ENCODE results near the gene RPL7L1. TPM values are rescaled to one million over a fixed set of nuclear protein-coding genes. Genes with fewer than 3 reads are reported as not detected.
A peak's percentile ranks its signal among the peaks of the same experiment; 100 is the strongest.

RPL7L1 gene
- total RNA-seq, 2 experiments from 2014 or later, result 124 to 152 TPM

- intact Hi-C loops (cut with DNase I, micrococcal nuclease), result no loop called here
- Mint-ChIP-seq H3K4me3 (no peak overlapping the region), H3K27me3 (peaks cover 6% of the 10 kb centered on the region), H3K9me3 (ENCODE audit: low read depth) (no peaks in the 10 kb centered on the region), H3K4me1 (peaks cover 4% of the 10 kb centered on the region), H3K27ac (no peak overlapping the region), H3K36me3 (ENCODE audit: low read depth) (no peaks in the 10 kb centered on the region)
- ChIA-PET POLR2A (no interaction called here), CTCF (interaction anchor here (0.5 to 1.5 kb wide), 4 partner anchors 8 to 248 kb away, joined by 3 to 4 read pairs (median 3); no protein-coding TSS in a partner anchor)
- DNase-seq (no peak), ATAC-seq (no peak)
These were observed 32.0 kb downstream of the RPL7L1 start for GRCh38 chr6:42911171-42912021.

- ChIA-PET CTCF (interaction anchor here (0.6 to 2.2 kb wide), 4 partner anchors 8 to 402 kb away, joined by 3 to 7 read pairs (median 3); no protein-coding TSS in a partner anchor), POLR2A (interaction anchor here (0.8 kb wide), 1 partner anchor 15 kb away, joined by 7 read pairs; no protein-coding TSS in a partner anchor)
- no peak for ATAC-seq
- Mint-ChIP-seq H3K4me3 (no peak overlapping the region), H3K36me3 (ENCODE audit: low read depth) (no peaks in the 10 kb centered on the region), H3K27me3 (peaks cover 6% of the 10 kb centered on the region), H3K4me1 (peaks cover 4% of the 10 kb centered on the region), H3K27ac (no peak overlapping the region), H3K9me3 (ENCODE audit: low read depth) (no peaks in the 10 kb centered on the region)
- no peak for DNase-seq
- intact Hi-C loops (cut with DNase I, micrococcal nuclease), result no loop called here
These were observed 35.1 kb downstream of the RPL7L1 start for GRCh38 chr6:42914546-42914945.

DNA sequence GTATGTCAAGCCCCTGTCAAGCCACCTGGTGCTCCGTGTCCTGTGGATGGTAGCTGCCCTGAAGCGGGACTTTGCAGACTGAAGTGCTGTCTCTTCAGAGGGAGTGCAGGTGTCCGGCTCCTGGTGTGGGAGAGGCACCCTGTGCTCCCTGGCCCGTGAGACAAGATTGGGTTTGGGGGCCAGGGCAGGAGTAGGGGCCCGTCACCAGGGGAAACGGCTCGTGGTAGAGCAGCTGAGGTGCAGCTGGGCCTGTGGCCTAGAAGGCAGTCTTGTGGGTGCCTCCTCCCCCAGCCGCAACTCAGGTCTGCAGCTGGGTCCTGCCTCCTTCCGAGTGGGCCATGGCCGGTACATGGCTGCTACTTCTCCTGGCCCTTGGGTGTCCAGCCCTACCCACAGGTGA, 36.3 kb downstream of the RPL7L1 start, which contains the start of gene PTCRA:
Gene PTCRA, plus strand, starts transcription at position 322 of the 400 bp plus-strand sequence. Its CDS starts 17 bp downstream, at position 339.
- CTCF ChIA-PET, result interaction anchor here (0.7 to 2.2 kb wide), 2 partner anchors 14 to 118 kb away, joined by 3 to 7 read pairs; no protein-coding TSS in a partner anchor
- no peak for DNase-seq
- no peak for ATAC-seq
- Mint-ChIP-seq H3K27me3 (peaks cover 6% of the 10 kb centered on the region), H3K36me3 (ENCODE audit: low read depth) (no peaks in the 10 kb centered on the region), H3K4me1 (peaks cover 4% of the 10 kb centered on the region), H3K27ac (no peak within 1 kb of the TSS), H3K4me3 (no peak within 1 kb of the TSS), H3K9me3 (ENCODE audit: low read depth) (no peaks in the 10 kb centered on the region)
- POLR2A ChIA-PET, result no interaction called here
- intact Hi-C loops (cut with DNase I, micrococcal nuclease), result no loop called here

DNA sequence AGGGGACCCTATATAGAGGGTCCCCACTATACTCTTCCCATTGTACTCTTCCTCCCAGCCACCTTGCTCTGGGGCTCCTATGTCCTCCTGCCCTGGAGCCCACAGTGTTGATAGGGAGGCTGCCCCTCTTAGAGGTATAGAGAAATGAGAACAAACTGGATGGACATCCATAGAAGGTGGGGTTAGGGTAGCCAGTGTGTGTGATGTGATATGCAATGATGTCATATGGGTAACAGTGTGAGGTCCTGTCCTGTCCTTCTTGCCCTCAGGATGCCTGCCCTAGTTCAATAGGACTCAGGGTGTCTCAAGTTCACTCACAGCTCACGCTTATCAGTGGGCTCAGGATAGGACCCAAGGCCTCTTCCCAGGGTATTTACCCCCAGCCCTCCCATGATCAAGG, 36.9 kb downstream of the RPL7L1 start:
- peaks cover 1% of the 10 kb centered on the region for H3K4me1 Mint-ChIP-seq
- DNase-seq, result no peak
- CTCF ChIA-PET, result no interaction called here
- no peaks in the 10 kb centered on the region for H3K9me3 Mint-ChIP-seq (ENCODE audit: low read depth)
- ATAC-seq, result peak; percentile 49
- H3K27ac Mint-ChIP-seq, result no peak overlapping the region
- intact Hi-C loops (cut with DNase I, micrococcal nuclease), result no loop called here
- POLR2A ChIA-PET, result no interaction called here
- H3K4me3 Mint-ChIP-seq, result no peak overlapping the region
- no peaks in the 10 kb centered on the region for H3K36me3 Mint-ChIP-seq (ENCODE audit: low read depth)
- peaks cover 4% of the 10 kb centered on the region for H3K27me3 Mint-ChIP-seq

DNA sequence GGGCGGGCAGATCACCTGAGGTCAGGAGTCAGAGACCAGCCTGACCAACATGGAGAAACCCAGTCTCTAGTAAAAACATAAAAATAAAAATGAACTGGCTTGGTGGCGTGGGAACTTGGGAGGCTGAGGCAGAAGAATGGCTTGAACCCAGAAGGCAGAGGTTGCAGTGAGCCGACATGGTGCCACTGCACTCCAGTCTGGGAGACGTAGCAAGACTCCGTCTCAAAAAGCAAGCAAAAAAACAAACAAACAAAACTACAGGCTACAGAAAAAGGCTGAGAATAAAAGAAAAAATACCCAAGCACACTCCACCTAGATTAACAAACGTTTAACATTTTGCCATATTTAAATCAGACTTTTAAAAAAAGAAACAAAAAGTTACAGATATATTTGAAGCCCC, 42.4 kb downstream of the RPL7L1 start:
- intact Hi-C loops (cut with DNase I, micrococcal nuclease), result no loop called here
- Mint-ChIP-seq H3K4me1 (no peaks in the 10 kb centered on the region), H3K27me3 (no peaks in the 10 kb centered on the region), H3K4me3 (no peak overlapping the region), H3K27ac (no peak overlapping the region), H3K36me3 (ENCODE audit: low read depth) (no peaks in the 10 kb centered on the region), H3K9me3 (ENCODE audit: low read depth) (no peaks in the 10 kb centered on the region)
- DNase-seq (no peak), ATAC-seq (no peak)
- CTCF ChIA-PET, result no interaction called here
- POLR2A ChIA-PET, result no interaction called here

DNA sequence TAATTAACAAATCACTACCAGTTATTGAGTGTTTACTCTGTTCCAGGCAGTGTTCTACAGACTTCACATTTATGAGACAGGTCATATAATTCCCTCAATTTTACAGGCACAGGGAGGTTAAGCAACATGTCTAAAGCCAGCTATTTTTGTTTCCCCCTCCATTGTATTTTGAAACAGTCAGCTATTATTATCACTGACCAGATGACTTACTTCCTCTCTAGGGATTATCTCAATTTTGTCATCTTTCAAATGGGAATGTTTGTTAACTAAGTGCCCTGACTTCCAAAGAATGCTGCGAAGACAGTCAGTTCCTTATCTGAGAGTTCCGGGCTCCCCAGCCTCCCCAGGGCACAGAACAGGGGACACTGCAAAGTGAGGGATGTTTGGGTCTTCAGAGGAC, 44.2 kb downstream of the RPL7L1 start:
- Mint-ChIP-seq H3K4me3 (no peak overlapping the region), H3K4me1 (peaks cover 5% of the 10 kb centered on the region), H3K27me3 (no peaks in the 10 kb centered on the region), H3K27ac (no peak overlapping the region), H3K9me3 (ENCODE audit: low read depth) (no peaks in the 10 kb centered on the region), H3K36me3 (ENCODE audit: low read depth) (no peaks in the 10 kb centered on the region)
- ChIA-PET POLR2A (interaction anchor here (0.5 kb wide), 1 partner anchor 11 kb away, joined by 6 read pairs; no protein-coding TSS in a partner anchor), CTCF (no interaction called here)
- ATAC-seq, result no peak
- intact Hi-C loops (cut with DNase I, micrococcal nuclease), result no loop called here
- DNase-seq, result no peak

DNA sequence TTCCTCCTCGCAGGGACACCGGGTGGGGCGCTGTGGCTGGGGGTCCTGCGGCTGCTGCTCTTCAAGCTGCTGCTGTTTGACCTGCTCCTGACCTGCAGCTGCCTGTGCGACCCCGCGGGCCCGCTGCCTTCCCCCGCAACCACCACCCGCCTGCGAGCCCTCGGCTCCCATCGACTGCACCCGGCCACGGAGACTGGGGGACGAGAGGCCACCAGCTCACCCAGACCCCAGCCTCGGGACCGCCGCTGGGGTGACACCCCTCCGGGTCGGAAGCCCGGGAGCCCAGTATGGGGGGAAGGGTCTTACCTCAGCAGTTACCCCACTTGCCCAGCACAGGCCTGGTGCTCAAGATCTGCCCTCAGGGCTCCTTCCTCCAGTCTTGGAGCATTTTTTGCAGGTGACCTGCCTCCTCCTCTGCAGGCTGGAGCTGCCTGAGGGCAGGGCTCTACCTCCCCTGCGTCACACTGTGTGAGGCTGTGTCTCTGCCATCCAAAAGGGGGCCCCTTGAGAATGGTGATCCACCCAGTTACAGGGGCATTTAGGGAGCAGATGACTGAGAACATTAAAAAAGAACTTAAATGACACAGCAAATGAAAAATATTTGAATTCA, 45.9 kb downstream of the RPL7L1 start:
- CTCF ChIA-PET, result no interaction called here
- Mint-ChIP-seq H3K27ac (no peak overlapping the region), H3K27me3 (no peaks in the 10 kb centered on the region), H3K9me3 (ENCODE audit: low read depth) (no peaks in the 10 kb centered on the region), H3K36me3 (ENCODE audit: low read depth) (peaks cover 3% of the 10 kb centered on the region), H3K4me3 (no peak overlapping the region), H3K4me1 (peaks cover 8% of the 10 kb centered on the region)
- ATAC-seq, result no peak
- POLR2A ChIA-PET, result no interaction called here
- intact Hi-C loops (cut with DNase I, micrococcal nuclease), result loop anchor here in 1 of 2 experiments (5.0 kb wide), 1 partner anchor 247 kb away; the partner anchor contains the start of gene SRF
- DNase-seq, result no peak

DNA sequence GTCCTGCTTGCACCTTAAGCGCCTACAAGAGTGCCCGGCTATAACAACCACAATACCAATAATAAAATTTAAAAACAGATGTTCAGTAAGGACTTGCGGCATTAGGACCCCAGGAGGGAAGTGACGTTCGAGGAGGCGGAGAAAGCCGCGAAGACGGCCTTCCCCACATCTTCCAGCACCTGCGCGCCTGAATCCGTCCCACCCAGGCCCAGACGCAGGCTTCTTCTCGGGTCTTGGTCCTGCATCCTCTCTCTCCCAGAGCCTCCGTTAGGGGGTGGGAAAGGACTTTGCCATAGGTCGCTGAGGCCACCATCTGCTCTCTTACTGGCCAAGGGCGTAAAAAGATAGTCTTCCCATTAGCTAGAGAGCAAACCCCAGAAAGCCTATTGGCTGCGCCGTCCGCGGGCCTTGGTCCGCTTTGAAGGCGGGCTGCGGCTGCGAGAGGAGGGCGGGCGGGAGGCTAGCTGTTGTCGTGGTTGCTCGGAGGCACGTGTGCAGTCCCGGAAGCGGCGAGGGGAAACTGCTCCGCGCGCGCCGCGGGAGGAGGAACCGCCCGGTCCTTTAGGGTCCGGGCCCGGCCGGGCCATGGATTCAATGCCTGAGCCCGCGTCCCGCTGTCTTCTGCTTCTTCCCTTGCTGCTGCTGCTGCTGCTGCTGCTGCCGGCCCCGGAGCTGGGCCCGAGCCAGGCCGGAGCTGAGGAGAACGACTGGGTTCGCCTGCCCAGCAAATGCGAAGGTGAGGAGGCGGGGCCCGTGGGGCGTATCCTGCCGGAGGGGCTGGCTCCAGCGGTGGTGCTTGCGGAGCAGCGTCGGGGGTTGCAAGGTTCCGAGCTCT, 49.8 kb downstream of the RPL7L1 start, which contains the start of gene CNPY3:
Gene CNPY3, plus strand, starts transcription at position 495 of the 835 bp plus-strand sequence. Its CDS starts 91 bp downstream, at position 586.
- CTCF ChIA-PET, result interaction anchor here (0.6 to 2.0 kb wide), 18 partner anchors 10 to 701 kb away, joined by 3 to 9 read pairs (median 3); partner anchors contain the start of genes GNMT, PEX6 and PPP2R5D
- ATAC-seq (peak; percentile 88), DNase-seq (peak; percentile 98)
- H3K4me1 Mint-ChIP-seq, result peaks cover 40% of the 10 kb centered on the region
- no peaks in the 10 kb centered on the region for H3K9me3 Mint-ChIP-seq (ENCODE audit: low read depth)
- peak within 1 kb of the TSS; percentile 93 for H3K27ac Mint-ChIP-seq
- peak within 1 kb of the TSS; percentile 84 for H3K4me3 Mint-ChIP-seq
- H3K27me3 Mint-ChIP-seq, result no peaks in the 10 kb centered on the region
- POLR2A ChIA-PET, result interaction anchor here (0.6 to 2.9 kb wide), 23 partner anchors 14 to 440 kb away, joined by 3 to 15 read pairs (median 4); partner anchors contain the start of genes BICRAL, CUL7, DNPH1 and KLC4
- intact Hi-C loops (cut with DNase I, micrococcal nuclease), result loop anchor here (1.0 to 5.0 kb wide), 19 partner anchors 28 to 1008 kb away; partner anchors contain the start of genes PEX6 (in 2 of the 2), PPP2R5D (in 2 of the 2), SRF (in 2 of the 2) and ABCC10 (in 1 of the 2)
- H3K36me3 Mint-ChIP-seq (ENCODE audit: low read depth), result peaks cover 24% of the 10 kb centered on the region

- ChIA-PET CTCF (interaction anchor here (0.5 to 2.0 kb wide), 20 partner anchors 10 to 1476 kb away, joined by 3 to 9 read pairs (median 3); partner anchors contain the start of genes GNMT and PPP2R5D), POLR2A (interaction anchor here (0.6 to 2.9 kb wide), 26 partner anchors 15 to 439 kb away, joined by 3 to 15 read pairs (median 4); partner anchors contain the start of genes BICRAL, CUL7, DNPH1 and KLC4)
- H3K4me3 Mint-ChIP-seq, result peak overlapping the region; percentile 84
- H3K27me3 Mint-ChIP-seq, result no peaks in the 10 kb centered on the region
- DNase-seq (peak; percentile 75), ATAC-seq (peak; percentile 45)
- H3K4me1 Mint-ChIP-seq, result peaks cover 42% of the 10 kb centered on the region
- H3K36me3 Mint-ChIP-seq (ENCODE audit: low read depth), result peaks cover 26% of the 10 kb centered on the region
- peak overlapping the region; percentile 93 for H3K27ac Mint-ChIP-seq
- intact Hi-C loops (cut with DNase I, micrococcal nuclease), result loop anchor here (1.0 to 5.0 kb wide), 19 partner anchors 29 to 1009 kb away; partner anchors contain the start of genes KLC4 (in 2 of the 2), MRPL2 (in 2 of the 2), PEX6 (in 2 of the 2) and PPP2R5D (in 2 of the 2)
- no peaks in the 10 kb centered on the region for H3K9me3 Mint-ChIP-seq (ENCODE audit: low read depth)
These were observed 50.5 kb downstream of the RPL7L1 start for GRCh38 chr6:42929821-42930360.

DNA sequence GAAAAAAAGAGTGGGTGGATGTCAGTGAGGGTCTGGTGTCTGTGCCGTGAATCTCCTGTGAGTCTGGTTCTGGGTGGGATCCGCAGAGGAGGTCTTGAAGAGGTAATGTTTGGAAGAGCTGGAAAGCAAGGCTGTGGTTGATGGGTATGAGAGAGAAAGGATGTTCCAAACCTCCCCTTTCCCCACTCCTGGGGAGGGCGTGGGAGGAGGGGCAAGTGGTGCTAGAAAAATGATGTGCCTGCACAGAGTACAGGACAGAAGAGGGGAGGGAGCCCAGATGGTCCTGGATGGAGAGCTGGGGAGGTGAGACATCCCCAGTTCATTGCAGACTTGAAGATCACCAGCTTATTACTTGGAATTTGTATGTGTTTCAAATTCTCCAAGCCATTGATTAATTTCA, 53.0 kb downstream of the RPL7L1 start:
- peaks cover 45% of the 10 kb centered on the region for H3K36me3 Mint-ChIP-seq (ENCODE audit: low read depth)
- intact Hi-C loops (cut with DNase I, micrococcal nuclease), result loop anchor here in 1 of 2 experiments (5.0 kb wide), 1 partner anchor 545 kb away; the partner anchor contains the start of gene TJAP1
- ChIA-PET CTCF (interaction anchor here (1.3 kb wide), 2 partner anchors 31 to 211 kb away, joined by 3 to 5 read pairs; no protein-coding TSS in a partner anchor), POLR2A (no interaction called here)
- ATAC-seq (no peak), DNase-seq (no peak)
- no peaks in the 10 kb centered on the region for H3K9me3 Mint-ChIP-seq (ENCODE audit: low read depth)
- peaks cover 46% of the 10 kb centered on the region for H3K4me1 Mint-ChIP-seq
- H3K27me3 Mint-ChIP-seq, result no peaks in the 10 kb centered on the region
- H3K27ac Mint-ChIP-seq, result peak overlapping the region; percentile 76
- peak overlapping the region; percentile 7 for H3K4me3 Mint-ChIP-seq
